Fibroblast of lung (primary cell): Measurements from ENCODE around the gene SLC9A1.

ENCODE experiments used
- CTCF ChIP-seq, 2 donors: IDR thresholded peaks in 1 of 2; conservative IDR thresholded peaks in 1 of 2; 1 replicate in 1 of 2; 2 replicates in 1 of 2; pipeline ENCODE4 v1.5.1; 2011 to 2012; ENCODE audit warnings: low read length in 2 of 2, control low read depth in 1 of 2, inconsistent platforms in 1 of 2, low read depth in 1 of 2, mild to moderate bottlenecking in 1 of 2
- EZH2 ChIP-seq: IDR thresholded peaks from 2 replicates; pipeline ENCODE4 v1.5.1; 2012; ENCODE audit warnings: low read length, control low read depth, mild to moderate bottlenecking; ENCODE audit errors: missing control alignments

GRCh38 chr1:27136236-27136551, 18.7 kb downstream of the SLC9A1 start:
- TF ChIP-seq EZH2: no peak
- no peak for TF ChIP-seq CTCF (conservative IDR thresholded peaks at IDR 0.05 in 1 of 2, IDR thresholded peaks at IDR 0.05 in 1 of 2; ENCODE audit: low read depth in 1 of 2, low read length in 2 of 2)
